H1 (cell line): ENCODE data around the gene SERPINB5. TPM values are rescaled to one million over a fixed set of nuclear protein-coding genes. Genes with fewer than 3 reads are reported as not detected.

Source experiments
- CTCF ChIA-PET: fragments of 300-600 bp; sonication (Branson Sonifier 250); formaldehyde crosslinking; loops from one replicate; lab custom pipeline; 2021; ENCODE audit not compliant: partially characterized antibody; lab: Charles Lee
- POLR2A ChIA-PET: fragments of 300-600 bp; sonication (Branson Sonifier 250); formaldehyde crosslinking; loops from one replicate; lab custom pipeline; 2021; ENCODE audit warnings: inconsistent platforms; ENCODE audit not compliant: partially characterized antibody; lab: Charles Lee
- DNase-seq, 2 experiments: peaks; one replicate each; pipeline versions ENCODE4 v3.0.0 to v3.0.0-alpha.2; 2010 to 2022; ENCODE audit warnings: low spot score in 2 of 2, low read depth in 1 of 2, mixed read lengths in 1 of 2
- FAIRE-seq: peaks from 2 replicates; lab custom pipeline; 2011; peaks lifted over from hg19 to GRCh38; lab: Jason Lieb, UNC
- H2AFZ ChIP-seq: 2 replicates; pipeline ENCODE4 v1.8.1; 2012; ENCODE audit warnings: low read length, inconsistent platforms
- H2AK5ac ChIP-seq: 2 replicates; pipeline ENCODE4 v1.6.1; 2013; ENCODE audit warnings: low read depth, low read length
- H2BK120ac ChIP-seq: replicated peaks from 2 replicates; pipeline ENCODE3; 2013; ENCODE audit warnings: low read depth, low read length, inconsistent platforms
- H2BK12ac ChIP-seq: 2 replicates; pipeline ENCODE4 v1.6.1; 2013; ENCODE audit warnings: low read depth, low read length
- H2BK15ac ChIP-seq: 2 replicates; pipeline ENCODE4 v1.6.1; 2013; ENCODE audit warnings: low read length
- H2BK20ac ChIP-seq: 2 replicates; pipeline ENCODE4 v1.6.1; 2013; ENCODE audit warnings: low read length
- H2BK5ac ChIP-seq: 2 replicates; pipeline ENCODE4 v1.6.1; 2013; ENCODE audit warnings: low read depth, low read length
- H3K14ac ChIP-seq: 2 replicates; pipeline ENCODE4 v1.6.1; 2013; ENCODE audit warnings: inconsistent platforms; ENCODE audit not compliant: insufficient read length
- H3K18ac ChIP-seq: 2 replicates; pipeline ENCODE4 v1.6.1; 2013; ENCODE audit warnings: low read length; ENCODE audit errors: extremely low read depth
- H3K23ac ChIP-seq: 2 replicates; pipeline ENCODE4 v1.6.1; 2013; ENCODE audit warnings: inconsistent platforms; ENCODE audit not compliant: insufficient read length
- H3K23me2 ChIP-seq: 2 replicates; pipeline ENCODE4 v1.6.1; 2013; ENCODE audit warnings: low read depth, low read length
- H3K27ac ChIP-seq: 2 replicates; pipeline ENCODE4 v1.6.1; 2011; ENCODE audit warnings: low read depth, low read length, inconsistent platforms
- H3K27me3 ChIP-seq, 4 experiments: replicated peaks in 1 of 4; 1 replicate in 1 of 4; 2 replicates in 3 of 4; pipeline versions ENCODE4 v1.6.1 to v1.8.1; 2011 to 2013; ENCODE audit warnings: low read length in 3 of 4, mild to moderate bottlenecking in 3 of 4, inconsistent platforms in 2 of 4, mixed read lengths in 2 of 4, moderate library complexity in 1 of 4; ENCODE audit not compliant: control insufficient read depth in 3 of 4, insufficient read depth in 3 of 4; ENCODE audit errors: extremely low read depth in 1 of 4
- H3K36me3 ChIP-seq, 4 experiments: 2 replicates each; pipeline versions ENCODE4 v1.6.1 to v1.8.1; 2011 to 2013; ENCODE audit warnings: mild to moderate bottlenecking in 4 of 4, low read length in 3 of 4, moderate library complexity in 2 of 4, control low read depth in 1 of 4, inconsistent platforms in 1 of 4; ENCODE audit not compliant: insufficient read depth in 4 of 4, control insufficient read depth in 2 of 4
- H3K4ac ChIP-seq: replicated peaks from 2 replicates; pipeline ENCODE3; 2013; ENCODE audit warnings: low read length, low read depth, mixed read lengths, inconsistent platforms; ENCODE audit not compliant: insufficient read length
- H3K4me1 ChIP-seq, 4 experiments: replicated peaks in 1 of 4; 1 replicate in 1 of 4; 2 replicates in 3 of 4; pipeline versions ENCODE4 v1.6.1 to v1.8.1; 2011 to 2013; ENCODE audit warnings: low read length in 3 of 4, inconsistent platforms in 2 of 4, mixed read lengths in 1 of 4; ENCODE audit not compliant: insufficient read depth in 4 of 4, control insufficient read depth in 3 of 4
- H3K4me2 ChIP-seq, 2 experiments: 2 replicates each; pipeline versions ENCODE4 v1.6.1 to v1.8.1; 2011 to 2013; ENCODE audit warnings: low read depth in 2 of 2, low read length in 2 of 2, control low read depth in 1 of 2, inconsistent platforms in 1 of 2, mild to moderate bottlenecking in 1 of 2; ENCODE audit not compliant: insufficient read depth in 1 of 2
- H3K4me3 ChIP-seq, 4 experiments: fragments of 200-600, 300-600 bp in 1 of 4; sonication (generic), shearing (Covaris generic), sonication (Bioruptor Twin) in 1 of 4; 2 replicates each; pipeline versions ENCODE4 v1.5.1 to v1.8.1; 2011 to 2016; ENCODE audit warnings: low read length in 4 of 4, low read depth in 3 of 4, control low read depth in 2 of 4, inconsistent platforms in 2 of 4, mild to moderate bottlenecking in 2 of 4, mixed read lengths in 1 of 4, moderate library complexity in 1 of 4; ENCODE audit not compliant: insufficient read depth in 2 of 4; ENCODE audit errors: extremely low read depth in 1 of 4
- H3K56ac ChIP-seq: replicated peaks from 2 replicates; pipeline ENCODE3; 2013; ENCODE audit warnings: low read depth, mild to moderate bottlenecking, mixed read lengths, low read length, inconsistent platforms; ENCODE audit not compliant: insufficient read length
- H3K79me1 ChIP-seq: 2 replicates; pipeline ENCODE4 v1.6.1; 2013; ENCODE audit warnings: low read depth, low read length, control low read depth
- H3K79me2 ChIP-seq, 2 experiments: 2 replicates each; pipeline versions ENCODE4 v1.6.1 to v1.8.1; 2012 to 2013; ENCODE audit warnings: low read length in 2 of 2, mild to moderate bottlenecking in 2 of 2, inconsistent platforms in 1 of 2; ENCODE audit not compliant: insufficient read depth in 2 of 2, control insufficient read depth in 1 of 2
- H3K9ac ChIP-seq, 4 experiments: replicated peaks in 1 of 4; 1 replicate in 1 of 4; 2 replicates in 3 of 4; pipeline versions ENCODE4 v1.6.1 to v1.8.1; 2011 to 2013; ENCODE audit warnings: low read depth in 3 of 4, low read length in 3 of 4, control low read depth in 2 of 4, mild to moderate bottlenecking in 2 of 4, moderate library complexity in 2 of 4, inconsistent platforms in 1 of 4; ENCODE audit errors: extremely low read depth in 1 of 4
- H3K9me3 ChIP-seq, 2 experiments: 2 replicates each; pipeline versions ENCODE4 v1.6.1 to v1.8.1; 2012 to 2013; ENCODE audit warnings: mild to moderate bottlenecking in 2 of 2, moderate library complexity in 2 of 2, control low read depth in 1 of 2, inconsistent platforms in 1 of 2, low read depth in 1 of 2, low read length in 1 of 2, mixed read lengths in 1 of 2; ENCODE audit not compliant: insufficient read depth in 2 of 2
- H4K20me1 ChIP-seq, 2 experiments: replicated peaks in 1 of 2; 2 replicates each; pipeline versions ENCODE3 to v1.8.1; 2011 to 2013; ENCODE audit warnings: inconsistent platforms in 2 of 2, low read length in 2 of 2, mild to moderate bottlenecking in 1 of 2; ENCODE audit not compliant: insufficient read depth in 2 of 2, control insufficient read depth in 1 of 2
- H4K5ac ChIP-seq: 2 replicates; pipeline ENCODE4 v1.6.1; 2013; ENCODE audit warnings: low read length, low read depth, mixed read lengths, inconsistent platforms; ENCODE audit not compliant: insufficient read length
- H4K8ac ChIP-seq: 2 replicates; pipeline ENCODE4 v1.8.0; 2013; ENCODE audit warnings: mild to moderate bottlenecking, moderate library complexity, low read length, inconsistent platforms; ENCODE audit not compliant: insufficient read depth; ENCODE audit errors: extremely low read depth
- H4K91ac ChIP-seq: replicated peaks from 2 replicates; pipeline ENCODE3; 2013; ENCODE audit warnings: low read length, mixed read lengths, inconsistent platforms; ENCODE audit not compliant: insufficient read length
- NANOG ChIP-seq: IDR thresholded peaks from 2 replicates; pipeline ENCODE4 v1.6.1; 2011; ENCODE audit warnings: low read length, low read depth, mild to moderate bottlenecking, inconsistent platforms; ENCODE audit not compliant: insufficient read depth, poor library complexity, severe bottlenecking
- whole genome bisulfite sequencing, 2 experiments: shearing (Covaris generic) in 1 of 2; methylation state at CpG; one replicate each; pipeline versions ENCODE4 v1.1.6 to v1.1.7; 2013 to 2015; ENCODE audit warnings: low lambda C conversion rate in 2 of 2, mixed read lengths in 2 of 2, inconsistent platforms in 1 of 2, low coverage in 1 of 2, missing lambda C conversion rate in 1 of 2; ENCODE audit not compliant: insufficient replicate concordance in 2 of 2, insufficient coverage in 1 of 2, insufficient read length in 1 of 2; ENCODE audit errors: extremely low coverage in 1 of 2, missing lambda C conversion rate in 1 of 2; 5-methylcytosine and 5-hydroxymethylcytosine counted together
- polyA plus RNA-seq, 7 experiments: library from polyadenylated mRNA; depleted of rRNA in 3 of 7; stranded (reverse) in 5 of 7; unstranded in 2 of 7; fragments of >200 nt in 5 of 7; fragments of 200-250 nt in 2 of 7; gene quantifications; 1 replicate in 5 of 7; 2 replicates in 1 of 7; 4 replicates in 1 of 7; pipeline versions ENCODE4 v1.2.1 to v1.2.3, GENCODE V29; 2011 to 2013; ENCODE audit warnings: missing spikeins in 2 of 7, mixed read lengths in 2 of 7
- total RNA-seq: library from RNA; stranded (reverse); fragmentation: NEBNext Ultra II Directional; extraction: Animal tissue kit (Norgen Biotek cat#: 25700); gene quantifications from 2 replicates; pipeline ENCODE4 v1.2.1, GENCODE V29; 2021

SERPINB5 gene
- total and polyA plus RNA-seq, 2 of the 8 experiments (the other 6 are each of a cell fraction or from before 2014, with no cell fraction given) = 0.03 TPM; not detected in 1

- Histone ChIP-seq H3K56ac (no peak overlapping the region), H3K9me3 (no peaks in the 10 kb centered on the region), H2AK5ac (no peak overlapping the region), H3K4me1 (no peaks in the 10 kb centered on the region), H3K79me1 (no peaks in the 10 kb centered on the region), H4K91ac (no peak overlapping the region), H3K36me3 (no peaks in the 10 kb centered on the region), H3K4ac (no peak overlapping the region), H3K4me3 (no peak overlapping the region), H2AFZ (no peak overlapping the region), H3K23ac (no peak overlapping the region), H3K23me2 (no peaks in the 10 kb centered on the region), H3K79me2 (no peaks in the 10 kb centered on the region), H2BK15ac (no peak overlapping the region), H2BK20ac (no peak overlapping the region), H3K4me2 (no peak overlapping the region), H3K27me3 (no peaks in the 10 kb centered on the region), H3K18ac (no peak overlapping the region), H2BK12ac (no peak overlapping the region), H4K8ac (no peak overlapping the region), H3K14ac (no peak overlapping the region), H4K5ac (no peak overlapping the region), H2BK120ac (no peak overlapping the region), H3K9ac (no peak overlapping the region), H4K20me1 (no peaks in the 10 kb centered on the region), H2BK5ac (no peak overlapping the region), H3K27ac (no peak overlapping the region)
- FAIRE-seq (no peak), DNase-seq (no peak)
- POLR2A ChIA-PET = no interaction called here
- CTCF ChIA-PET = interaction anchor here (0.9 to 2.7 kb wide), 8 partner anchors 13 to 293 kb away, joined by 3 to 16 read pairs (median 6); no protein-coding TSS in a partner anchor
- WGBS, 2 experiments = 89% methylated on average over 1 of the region's 1 CpG; no CpG with 5 or more reads in 1 of the 2 experiments
- no peak for TF ChIP-seq NANOG
Measured at GRCh38 chr18:63550068-63550467, 73.3 kb downstream of the SERPINB5 start.
